HPDE6-E6E7 (cell line): Measurements from ENCODE around the gene HK2.
"Not testable (repeated sequence)": the region's sequence is repeated elsewhere in the genome, so short reads cannot be mapped to it uniquely, and the experiment has no call there.

ENCODE experiments used
- DNase-seq: peaks from one replicate; pipeline ENCODE4 v3.0.0; 2011; ENCODE audit warnings: missing footprints; ENCODE audit errors: extremely low spot score

Gene HK2

DNA sequence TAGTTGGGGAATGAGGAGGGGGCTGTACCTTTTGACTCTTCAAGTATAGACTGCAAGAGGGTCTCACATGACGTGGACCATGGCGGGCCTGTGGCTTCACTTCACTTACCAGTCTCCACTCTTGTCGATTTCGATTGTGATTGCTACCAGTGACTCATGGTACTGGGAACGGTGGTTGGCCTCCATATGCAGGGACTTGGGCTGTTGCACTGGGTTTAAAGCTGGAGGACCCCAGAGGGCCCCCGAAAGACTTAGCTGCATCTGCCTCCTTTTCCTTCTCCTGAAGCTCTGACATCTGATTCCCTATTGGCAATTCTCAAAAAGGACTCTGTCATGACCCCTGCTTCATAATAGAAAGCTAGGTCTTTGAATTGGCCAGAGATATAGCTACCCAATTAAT is 43.4 kb downstream of the HK2 start:
- DNase-seq = no peak

GRCh38 chr2:74877781-74878433 is 44.0 kb downstream of the HK2 start:
- no peak for DNase-seq

DNA sequence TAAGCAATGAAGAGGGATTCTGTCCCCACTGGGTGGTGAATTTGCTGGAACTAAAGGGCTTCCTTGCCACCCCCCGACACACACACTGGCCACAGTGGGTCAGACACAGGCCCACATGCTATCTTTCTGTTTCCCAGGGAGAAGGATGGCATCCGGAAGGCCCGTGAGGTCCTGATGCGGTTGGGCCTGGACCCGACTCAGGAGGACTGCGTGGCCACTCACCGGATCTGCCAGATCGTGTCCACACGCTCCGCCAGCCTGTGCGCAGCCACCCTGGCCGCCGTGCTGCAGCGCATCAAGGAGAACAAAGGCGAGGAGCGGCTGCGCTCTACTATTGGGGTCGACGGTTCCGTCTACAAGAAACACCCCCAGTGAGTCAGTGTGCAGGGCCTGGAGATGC is 44.6 kb downstream of the HK2 start:
- no peak for DNase-seq

- no peak for DNase-seq
Observed at GRCh38 chr2:74880054-74880728, 46.3 kb downstream of the HK2 start.

- DNase-seq = no peak
Observed at GRCh38 chr2:74881176-74881575, 47.2 kb downstream of the HK2 start.

DNA sequence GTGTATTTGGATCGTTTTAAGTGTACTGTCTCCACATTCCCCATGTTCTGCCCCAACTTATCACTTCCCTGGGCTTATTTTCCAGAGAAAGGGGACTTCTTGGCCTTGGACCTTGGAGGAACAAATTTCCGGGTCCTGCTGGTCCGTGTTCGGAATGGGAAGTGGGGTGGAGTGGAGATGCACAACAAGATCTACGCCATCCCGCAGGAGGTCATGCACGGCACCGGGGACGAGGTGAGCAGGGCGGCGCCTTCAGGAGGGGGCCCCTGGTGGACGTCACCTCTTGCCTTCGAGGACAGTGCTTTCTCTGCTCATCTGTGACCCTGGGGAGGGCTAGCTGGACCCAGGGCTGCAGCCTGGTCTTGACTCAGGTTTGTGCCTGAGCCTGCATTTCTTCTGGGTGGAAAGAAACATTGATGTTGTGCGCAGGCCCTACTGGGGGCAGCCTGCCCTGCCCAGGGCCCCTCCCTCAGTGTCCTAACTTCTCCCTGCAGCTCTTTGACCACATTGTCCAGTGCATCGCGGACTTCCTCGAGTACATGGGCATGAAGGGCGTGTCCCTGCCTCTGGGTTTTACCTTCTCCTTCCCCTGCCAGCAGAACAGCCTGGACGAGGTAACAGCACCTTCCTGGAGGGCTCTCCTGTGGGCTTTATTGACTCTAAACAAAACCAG is 47.8 kb downstream of the HK2 start:
- no peak for DNase-seq

DNA sequence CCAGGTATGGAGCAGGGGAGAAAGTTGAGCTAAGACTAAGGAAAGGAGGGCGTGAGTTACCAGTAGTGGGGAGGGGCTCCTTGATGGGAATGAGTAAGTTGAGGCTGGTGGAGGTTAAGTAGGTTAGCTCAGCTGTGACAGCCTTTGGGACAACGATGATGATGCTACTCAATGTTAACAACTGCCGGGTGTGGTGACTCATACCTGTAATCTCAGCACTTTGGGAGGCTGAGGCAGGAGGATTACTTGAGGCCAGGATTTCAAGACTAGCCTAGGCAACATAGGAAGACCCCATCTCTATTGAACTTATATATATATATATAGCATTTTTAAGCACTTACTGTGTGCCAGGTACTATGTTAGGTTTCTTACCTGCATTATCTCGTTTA is 48.4 kb downstream of the HK2 start:
- DNase-seq = no peak

DNA sequence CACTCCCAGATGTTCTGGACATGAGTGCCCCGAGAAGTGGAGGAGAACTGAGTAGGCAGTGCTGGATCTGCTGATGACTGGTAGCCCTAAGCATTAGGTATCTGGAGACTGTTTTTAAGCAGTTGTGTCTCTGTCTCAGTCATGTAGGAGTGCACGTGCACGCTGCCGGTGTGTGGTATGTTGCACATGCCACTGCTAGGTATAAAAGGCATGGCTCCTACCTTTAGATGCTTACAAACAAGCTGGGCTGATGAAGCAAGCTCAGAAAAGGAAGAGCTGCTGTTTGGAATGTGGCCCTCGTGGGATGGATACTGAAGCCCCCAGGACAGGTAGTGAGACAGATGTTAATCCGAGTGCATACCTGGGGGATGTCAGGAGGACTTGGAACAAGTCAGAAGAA is 49.1 kb downstream of the HK2 start:
- DNase-seq = no peak

DNA sequence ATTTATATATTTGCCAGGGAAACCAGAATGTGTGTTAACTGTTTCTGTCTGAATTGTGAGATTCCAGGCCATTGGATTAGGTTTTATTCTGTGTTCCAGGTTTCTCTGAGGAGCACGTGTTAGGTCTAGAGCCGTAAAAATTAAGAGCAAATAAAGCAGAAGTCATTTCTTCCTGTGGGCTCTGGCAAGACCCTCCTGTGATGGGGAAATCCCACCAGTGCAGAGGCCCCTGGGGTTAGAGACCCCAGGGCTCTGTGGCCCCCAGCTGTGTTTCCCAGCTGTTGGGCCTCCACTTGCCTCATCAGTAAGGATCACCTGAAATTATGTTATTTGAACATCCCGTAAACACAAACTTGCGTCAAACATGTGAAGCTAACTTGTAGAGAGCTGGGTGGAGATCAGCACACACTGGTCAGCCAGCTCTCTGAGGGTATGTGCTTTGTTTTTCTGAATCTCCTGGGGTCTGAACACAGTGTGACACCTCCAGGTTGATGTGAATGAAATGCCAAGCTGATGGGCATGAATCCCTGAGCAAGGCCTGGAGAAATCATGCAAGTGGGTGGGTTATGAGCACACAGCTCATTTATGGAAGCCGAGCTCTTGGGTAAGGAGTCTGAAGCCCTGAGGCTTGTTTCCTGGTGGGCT is 50.3 kb downstream of the HK2 start:
- no peak for DNase-seq

DNA sequence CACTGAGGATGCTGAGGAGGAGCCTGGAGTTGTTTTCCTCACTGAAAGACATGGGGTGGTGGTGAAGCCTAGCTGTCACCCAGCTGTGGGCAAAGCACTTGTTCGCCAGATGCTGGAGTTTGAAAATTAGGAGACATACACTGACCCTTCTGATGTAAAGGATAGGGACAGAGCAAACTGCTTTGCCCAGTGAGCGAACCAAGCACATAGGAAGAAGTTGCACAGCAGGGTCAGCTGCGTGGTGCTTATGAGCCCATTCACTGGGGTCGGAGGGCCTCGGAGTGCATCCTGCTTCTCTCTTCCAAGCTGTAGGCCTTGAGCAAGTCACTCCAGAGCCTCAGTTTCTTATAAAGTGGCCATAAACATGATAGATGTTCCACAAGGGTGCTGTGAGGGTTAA is 50.9 kb downstream of the HK2 start:
- no peak for DNase-seq

GRCh38 chr2:74886251-74886650 is 52.3 kb downstream of the HK2 start:
- DNase-seq = no peak

- DNase-seq = no peak
Observed at GRCh38 chr2:74886811-74887210, 52.9 kb downstream of the HK2 start.

GRCh38 chr2:74887445-74887951 is 53.6 kb downstream of the HK2 start:
- DNase-seq = peak; percentile 97

- DNase-seq = peak; percentile 40
Observed at GRCh38 chr2:74887960-74888700, 54.2 kb downstream of the HK2 start.

DNA sequence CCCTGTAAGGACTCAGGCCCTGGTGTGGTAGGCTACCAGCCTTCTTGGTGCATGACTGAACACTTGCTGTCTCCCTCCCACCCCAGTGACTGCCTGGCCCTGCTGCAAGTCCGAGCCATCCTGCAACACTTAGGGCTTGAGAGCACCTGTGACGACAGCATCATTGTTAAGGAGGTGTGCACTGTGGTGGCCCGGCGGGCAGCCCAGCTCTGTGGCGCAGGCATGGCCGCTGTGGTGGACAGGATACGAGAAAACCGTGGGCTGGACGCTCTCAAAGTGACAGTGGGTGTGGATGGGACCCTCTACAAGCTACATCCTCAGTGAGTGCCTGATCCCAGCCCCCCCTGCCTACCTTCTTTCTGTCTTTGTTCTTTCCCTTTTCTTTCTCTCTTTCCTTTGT is 55.2 kb downstream of the HK2 start:
- DNase-seq = no peak

DNA sequence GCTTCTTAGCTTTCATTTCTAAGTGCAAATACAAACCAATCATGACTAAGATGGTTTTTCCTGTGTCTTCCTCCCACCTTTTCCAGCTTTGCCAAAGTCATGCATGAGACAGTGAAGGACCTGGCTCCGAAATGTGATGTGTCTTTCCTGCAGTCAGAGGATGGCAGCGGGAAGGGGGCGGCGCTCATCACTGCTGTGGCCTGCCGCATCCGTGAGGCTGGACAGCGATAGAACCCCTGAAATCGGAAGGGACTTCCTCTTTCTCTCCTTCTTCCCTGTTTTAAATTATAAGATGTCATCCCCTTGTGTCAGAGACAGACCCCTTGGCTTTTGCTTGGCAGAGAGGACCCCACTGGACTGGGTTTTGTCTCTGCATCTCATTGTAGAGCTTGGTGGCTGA is 56.8 kb downstream of the HK2 start:
- no peak for DNase-seq

GRCh38 chr2:74891136-74891764 is 57.3 kb downstream of the HK2 start:
- DNase-seq = no peak

GRCh38 chr2:74891816-74892215 is 57.9 kb downstream of the HK2 start:
- DNase-seq = not testable (repeated sequence)

DNA sequence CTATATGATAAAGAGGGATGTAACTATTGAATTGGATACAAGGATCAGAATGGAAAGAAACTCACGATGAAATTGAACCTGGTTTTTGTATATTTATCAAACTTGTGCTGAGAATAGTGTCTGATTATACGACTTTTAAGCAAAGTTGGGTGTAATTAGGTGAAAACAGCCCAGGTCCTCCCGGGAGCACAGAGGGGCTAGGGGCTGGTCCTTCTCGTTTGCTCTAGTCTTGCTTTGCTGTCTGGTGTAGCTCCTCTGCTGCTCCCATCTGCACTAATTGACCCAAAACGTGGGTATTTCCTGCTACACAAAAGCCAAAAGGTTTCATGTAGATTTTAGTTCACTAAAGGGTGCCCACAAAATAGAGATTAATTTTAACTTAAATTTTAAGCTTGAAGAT is 58.7 kb downstream of the HK2 start:
- no peak for DNase-seq

GRCh38 chr2:74893332-74893731 is 59.4 kb downstream of the HK2 start:
- DNase-seq = peak; percentile 29

DNA sequence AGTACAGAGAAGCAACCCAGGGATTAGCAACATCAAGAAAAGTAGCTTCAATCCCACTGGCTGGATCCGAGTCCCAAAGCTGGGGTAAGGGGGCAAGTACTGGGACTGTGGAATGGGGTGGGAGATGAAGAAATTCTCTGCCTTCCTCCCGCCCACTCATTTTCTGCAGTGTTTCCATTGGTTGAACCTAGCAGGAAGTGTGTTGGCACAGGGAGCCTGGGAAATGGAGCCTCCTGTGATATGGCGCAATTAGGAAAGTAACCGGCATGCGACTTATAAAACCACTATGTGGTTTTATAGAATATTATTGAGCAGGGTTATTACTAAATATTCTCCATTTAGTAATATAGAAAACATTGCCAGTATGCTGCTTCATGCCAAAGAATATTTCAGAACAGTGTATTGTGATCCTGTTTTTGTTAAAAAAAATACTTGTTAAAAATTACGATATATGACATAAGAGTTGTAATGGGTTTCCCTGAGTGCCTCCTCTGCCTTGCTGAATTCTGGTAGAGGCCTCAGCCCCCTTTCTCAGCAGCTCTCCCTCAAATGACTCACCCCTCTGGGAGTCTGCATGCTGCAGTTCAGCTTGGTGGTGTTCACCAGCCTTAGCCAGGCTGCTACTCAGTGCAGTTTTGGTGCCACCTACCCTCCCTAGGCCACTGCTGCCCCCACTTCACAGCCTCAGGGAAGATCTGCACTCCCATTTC is 60.5 kb downstream of the HK2 start:
- DNase-seq = no peak
